Progenitor cell of endocrine pancreas (in vitro differentiated cells): Measurements from ENCODE around the gene CNIH2. TPM values are rescaled to one million over a fixed set of nuclear protein-coding genes. Genes with fewer than 3 reads are reported as not detected.

ENCODE experiments used
- DNase-seq: peaks from one replicate; pipeline ENCODE4 v3.0.0; 2021; ENCODE audit warnings: low spot score; ENCODE audit not compliant: unreplicated experiment
- H3K27ac Mint-ChIP-seq: 2 replicates; pipeline ENCODE4 v1.8.0; 2021; ENCODE audit warnings: mild to moderate bottlenecking, moderate library complexity, mixed read lengths
- H3K27me3 Mint-ChIP-seq: 2 replicates; pipeline ENCODE4 v1.8.0; 2021; ENCODE audit warnings: mixed read lengths
- H3K36me3 Mint-ChIP-seq: 2 replicates; pipeline ENCODE4 v1.8.0; 2022; ENCODE audit warnings: mixed read lengths; ENCODE audit not compliant: insufficient read depth
- H3K4me1 Mint-ChIP-seq: 2 replicates; pipeline ENCODE4 v1.8.0; 2021; ENCODE audit warnings: low read depth, mixed read lengths
- H3K4me3 Mint-ChIP-seq: 2 replicates; pipeline ENCODE4 v1.8.0; 2021; ENCODE audit warnings: low read depth, mild to moderate bottlenecking, moderate library complexity, mixed read lengths
- H3K9me3 Mint-ChIP-seq: 2 replicates; pipeline ENCODE4 v1.8.0; 2021; ENCODE audit warnings: low read depth, mixed read lengths
- total RNA-seq: library from RNA; stranded (reverse); gene quantifications from 2 replicates; pipeline ENCODE4 v1.2.1, GENCODE V29; 2021
- TF ChIP-seq, protein P1 (sequence below): fragments of 200-600 bp; sonication (generic); IDR thresholded peaks from one replicate; pipeline ENCODE4 v1.5.0; 2021; ENCODE audit warnings: antibody characterized with exemption, mild to moderate bottlenecking; ENCODE audit not compliant: unreplicated experiment

CNIH2 gene
- total RNA-seq, 1 donor from 2014 or later = 21.3 TPM

DNA sequence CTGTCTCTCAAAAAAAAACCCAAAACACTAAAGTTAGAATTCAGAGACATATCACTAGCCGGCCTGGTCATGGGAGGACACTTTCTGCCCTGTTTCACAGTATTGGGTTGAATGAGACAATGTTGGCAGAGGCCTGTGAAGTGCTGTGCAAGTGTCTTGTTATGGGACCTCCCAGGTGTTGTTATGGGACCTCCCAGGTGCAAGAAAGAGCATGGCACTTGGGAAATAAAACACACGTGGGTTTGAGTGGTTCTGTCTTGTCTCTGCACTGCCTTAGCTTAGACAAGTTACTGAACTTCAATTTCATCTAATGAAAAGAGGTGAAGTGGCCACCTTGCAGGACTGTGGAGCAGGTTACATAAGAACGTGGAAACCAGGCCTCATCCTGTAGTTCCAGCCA is 38.5 kb upstream of the CNIH2 start:
- Mint-ChIP-seq H3K4me1 (no peaks in the 10 kb centered on the region), H3K4me3 (no peak overlapping the region), H3K27me3 (no peaks in the 10 kb centered on the region), H3K27ac (no peak overlapping the region), H3K36me3 (peaks cover 17% of the 10 kb centered on the region), H3K9me3 (no peaks in the 10 kb centered on the region)
- DNase-seq = no peak
- TF ChIP-seq, protein P1, sequence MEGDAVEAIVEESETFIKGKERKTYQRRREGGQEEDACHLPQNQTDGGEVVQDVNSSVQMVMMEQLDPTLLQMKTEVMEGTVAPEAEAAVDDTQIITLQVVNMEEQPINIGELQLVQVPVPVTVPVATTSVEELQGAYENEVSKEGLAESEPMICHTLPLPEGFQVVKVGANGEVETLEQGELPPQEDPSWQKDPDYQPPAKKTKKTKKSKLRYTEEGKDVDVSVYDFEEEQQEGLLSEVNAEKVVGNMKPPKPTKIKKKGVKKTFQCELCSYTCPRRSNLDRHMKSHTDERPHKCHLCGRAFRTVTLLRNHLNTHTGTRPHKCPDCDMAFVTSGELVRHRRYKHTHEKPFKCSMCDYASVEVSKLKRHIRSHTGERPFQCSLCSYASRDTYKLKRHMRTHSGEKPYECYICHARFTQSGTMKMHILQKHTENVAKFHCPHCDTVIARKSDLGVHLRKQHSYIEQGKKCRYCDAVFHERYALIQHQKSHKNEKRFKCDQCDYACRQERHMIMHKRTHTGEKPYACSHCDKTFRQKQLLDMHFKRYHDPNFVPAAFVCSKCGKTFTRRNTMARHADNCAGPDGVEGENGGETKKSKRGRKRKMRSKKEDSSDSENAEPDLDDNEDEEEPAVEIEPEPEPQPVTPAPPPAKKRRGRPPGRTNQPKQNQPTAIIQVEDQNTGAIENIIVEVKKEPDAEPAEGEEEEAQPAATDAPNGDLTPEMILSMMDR = no peak

DNA sequence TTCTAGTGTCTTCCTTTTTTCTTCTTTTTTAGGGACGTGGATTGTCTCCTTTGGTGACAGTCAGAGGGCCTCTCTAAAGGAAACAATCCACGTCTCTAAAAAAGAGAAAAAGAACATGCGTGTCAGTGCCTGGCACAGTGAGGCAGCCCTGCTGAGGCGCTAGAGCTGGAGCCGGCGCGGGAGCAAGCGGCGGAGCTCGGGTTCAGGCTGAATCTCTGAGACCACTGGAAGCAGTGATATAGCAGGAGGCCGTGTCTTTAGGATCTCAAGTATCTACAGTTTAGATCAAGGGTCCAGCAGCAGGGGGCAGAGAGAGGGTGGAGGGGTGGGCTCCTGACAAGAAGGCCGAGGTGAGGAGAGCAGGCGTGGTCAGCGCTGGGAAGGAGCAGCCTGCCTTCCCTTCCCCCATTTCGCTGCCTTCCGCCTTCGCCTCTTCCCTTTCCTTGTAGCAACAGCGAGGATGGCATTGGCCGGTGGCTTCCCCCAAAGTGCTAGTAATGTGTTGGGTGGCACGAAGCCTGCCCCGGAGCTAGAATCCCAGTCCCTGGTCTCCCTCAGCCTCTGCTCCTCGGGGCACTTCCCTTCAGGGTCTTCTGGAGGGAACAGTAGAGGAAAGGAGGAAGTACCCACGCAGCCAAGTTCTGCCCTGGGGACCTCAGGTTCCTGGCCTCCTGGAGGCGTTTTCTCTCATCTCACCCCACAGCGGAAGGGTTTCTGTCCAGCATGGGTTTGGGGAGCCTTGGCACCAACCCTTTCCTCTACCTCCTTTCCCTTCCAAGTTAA is 37.8 kb upstream of the CNIH2 start:
- H3K4me1 Mint-ChIP-seq = no peaks in the 10 kb centered on the region
- no peaks in the 10 kb centered on the region for H3K27me3 Mint-ChIP-seq
- H3K36me3 Mint-ChIP-seq = peaks cover 17% of the 10 kb centered on the region
- TF ChIP-seq, protein P1 = no peak
- no peak overlapping the region for H3K27ac Mint-ChIP-seq
- no peak overlapping the region for H3K4me3 Mint-ChIP-seq
- DNase-seq = no peak
- H3K9me3 Mint-ChIP-seq = no peaks in the 10 kb centered on the region

DNA sequence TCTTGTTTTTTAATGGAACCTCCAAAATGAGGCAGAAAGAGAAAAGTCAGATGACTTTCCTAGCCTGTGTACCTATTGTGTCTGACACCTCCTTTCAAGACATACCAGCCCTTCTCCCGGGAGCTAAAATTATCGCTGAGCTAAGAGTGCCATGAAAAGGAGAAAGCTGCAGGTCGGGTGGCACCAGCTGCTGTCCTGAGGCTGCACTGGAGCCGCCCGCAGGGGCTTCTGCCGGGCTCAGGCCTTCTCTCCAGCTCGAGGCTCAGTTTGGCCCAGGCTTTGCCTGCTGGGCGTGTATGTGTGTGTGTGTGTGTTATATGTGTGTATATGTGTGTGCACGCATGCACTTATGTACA is 37.2 kb upstream of the CNIH2 start:
- no peak for DNase-seq
- Mint-ChIP-seq H3K9me3 (no peaks in the 10 kb centered on the region), H3K27me3 (no peaks in the 10 kb centered on the region), H3K4me1 (no peaks in the 10 kb centered on the region), H3K36me3 (peaks cover 12% of the 10 kb centered on the region), H3K27ac (no peak overlapping the region), H3K4me3 (no peak overlapping the region)
- TF ChIP-seq, protein P1 = no peak

DNA sequence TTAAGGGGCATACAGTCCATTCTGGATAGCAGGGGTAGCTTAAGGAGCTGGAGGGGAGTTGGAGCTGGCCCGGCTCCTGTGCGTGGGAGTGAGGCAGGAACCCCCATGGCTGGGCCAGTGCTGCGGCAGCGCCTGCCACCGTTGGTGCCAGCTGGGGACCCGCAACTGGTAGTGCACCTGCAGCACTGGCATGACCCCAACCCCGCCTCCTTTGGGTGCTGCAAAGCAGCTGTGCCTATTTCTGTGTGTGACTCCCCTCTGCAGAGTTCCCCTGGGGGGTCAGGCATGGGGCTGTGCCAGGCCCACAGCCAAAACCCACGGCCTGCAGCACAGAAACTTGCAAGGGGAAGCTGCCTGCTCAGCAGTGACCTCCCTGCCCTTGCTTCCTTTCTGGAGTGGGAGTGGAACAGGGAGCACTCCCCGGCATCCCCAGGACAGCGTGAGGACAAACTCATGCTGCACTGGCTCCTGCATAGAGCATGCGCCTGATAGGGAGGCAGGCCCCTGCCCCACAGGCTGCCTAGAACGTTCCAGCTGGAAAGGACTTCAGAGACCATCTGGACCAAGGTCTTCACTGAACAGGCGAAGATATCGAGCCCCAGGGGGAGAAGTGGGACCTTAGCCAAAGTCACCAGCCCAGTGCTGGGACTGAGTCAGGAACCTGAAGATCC is 35.7 kb upstream of the CNIH2 start:
- TF ChIP-seq, protein P1 = no peak
- Mint-ChIP-seq H3K36me3 (peaks cover 11% of the 10 kb centered on the region), H3K9me3 (no peaks in the 10 kb centered on the region), H3K4me1 (no peaks in the 10 kb centered on the region), H3K27me3 (no peaks in the 10 kb centered on the region), H3K27ac (no peak overlapping the region), H3K4me3 (no peak overlapping the region)
- DNase-seq = no peak

DNA sequence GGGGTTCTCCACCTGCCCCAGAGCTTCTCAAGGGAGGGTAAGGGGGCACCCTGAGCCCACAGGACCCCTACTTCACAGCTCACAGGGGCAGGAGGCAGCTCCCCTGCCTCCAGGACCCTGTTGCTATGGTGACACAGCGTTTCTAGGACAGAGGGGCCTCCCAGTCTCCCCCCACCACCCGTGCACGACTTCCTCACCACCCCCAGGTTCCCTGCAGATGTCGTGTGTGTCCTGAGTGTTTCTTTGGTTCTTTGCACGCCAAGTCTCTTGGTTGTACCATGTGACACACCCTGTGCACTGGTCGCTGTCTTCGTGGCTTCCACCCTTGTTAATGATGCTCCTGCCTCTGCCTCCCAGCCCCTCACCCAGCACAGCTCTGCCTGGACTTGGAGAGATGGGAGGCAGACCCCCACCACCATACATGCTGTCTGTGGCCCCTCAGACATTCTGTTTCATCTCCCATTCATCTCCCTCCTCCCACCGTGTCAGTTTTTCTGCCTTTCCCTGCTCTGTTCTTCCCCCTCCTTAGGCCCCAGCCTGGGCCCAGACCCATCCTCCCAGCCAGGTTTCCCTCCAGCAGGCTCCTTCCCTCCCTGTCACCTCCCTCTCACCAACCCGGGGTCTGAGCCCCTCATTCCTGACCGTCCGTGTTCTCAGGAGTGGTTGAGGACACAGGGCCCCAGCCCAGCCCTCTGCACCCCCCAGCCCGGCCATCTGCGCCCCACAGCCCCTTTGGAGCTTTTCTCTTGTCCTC is 34.0 kb upstream of the CNIH2 start:
- no peak for DNase-seq
- TF ChIP-seq, protein P1 = no peak
- no peaks in the 10 kb centered on the region for H3K4me1 Mint-ChIP-seq
- H3K4me3 Mint-ChIP-seq = no peak overlapping the region
- no peaks in the 10 kb centered on the region for H3K27me3 Mint-ChIP-seq
- H3K36me3 Mint-ChIP-seq = peaks cover 12% of the 10 kb centered on the region
- H3K27ac Mint-ChIP-seq = no peak overlapping the region
- H3K9me3 Mint-ChIP-seq = no peaks in the 10 kb centered on the region
